Heart left ventricle (tissue), 16 donors: ENCODE measurements around the gene PRKCI. TPM values are rescaled to one million over a fixed set of nuclear protein-coding genes. Genes with fewer than 3 reads are reported as not detected.
"Not testable (repeated sequence)": the region's sequence is repeated elsewhere in the genome, so short reads cannot be mapped to it uniquely, and the experiment has no call there.

ENCODE experiments used
- ATAC-seq, 4 donors: fragments of 200-7000 bp; cut with Tn5 transposase; one replicate each; pipeline ENCODE4 v1.9.1; 2020 to 2022; ENCODE audit warnings: moderate library complexity in 4 of 4, mild to moderate bottlenecking in 3 of 4, moderate number of reproducible peaks in 1 of 4
- DNase-seq, 5 donors: peaks; one replicate each; pipeline ENCODE4 v3.0.0-alpha.2; 2020
- H3K27ac ChIP-seq, 12 donors: fragments of 200-600 bp; sonication (generic) in 4 of 12; one replicate each; pipeline versions ENCODE4 v1.5.0 to v1.8.0; 2016 to 2022; ENCODE audit warnings: mild to moderate bottlenecking in 2 of 12
- H3K27me3 ChIP-seq, 9 donors: fragments of 200-600 bp; sonication (generic) in 2 of 9; one replicate each; pipeline versions ENCODE4 v1.5.1 to v1.8.0; 2016 to 2022; ENCODE audit warnings: mild to moderate bottlenecking in 3 of 9
- H3K36me3 ChIP-seq, 9 donors: fragments of 200-600 bp; sonication (generic) in 2 of 9; one replicate each; pipeline versions ENCODE4 v1.5.0 to v1.8.0; 2018 to 2022; ENCODE audit warnings: mild to moderate bottlenecking in 2 of 9
- H3K4me1 ChIP-seq, 12 donors: fragments of 200-600 bp; sonication (generic) in 4 of 12; one replicate each; pipeline versions ENCODE4 v1.5.0 to v1.8.0; 2016 to 2022; ENCODE audit warnings: mild to moderate bottlenecking in 3 of 12
- H3K4me3 ChIP-seq, 12 donors: fragments of 200-600 bp; sonication (generic) in 4 of 12; one replicate each; pipeline versions ENCODE4 v1.5.0 to v1.8.0; 2017 to 2022; ENCODE audit warnings: mild to moderate bottlenecking in 9 of 12, moderate library complexity in 4 of 12
- H3K9me3 ChIP-seq, 12 donors: fragments of 200-600 bp; sonication (generic) in 4 of 12; one replicate each; pipeline versions ENCODE4 v1.5.0 to v1.8.0; 2016 to 2022; ENCODE audit warnings: mild to moderate bottlenecking in 1 of 12
- POLR2A ChIP-seq, 2 donors: fragments of 450-650 bp; IDR thresholded peaks; one replicate each; pipeline ENCODE4 v1.6.1; 2017; ENCODE audit warnings: antibody characterized with exemption in 2 of 2, mild to moderate bottlenecking in 2 of 2, moderate library complexity in 2 of 2
- WGBS, 4 donors: extraction: QIAGEN DNeasy Blood & Tissue Kit in 2 of 4; methylation state at CpG; one replicate each; pipeline versions ENCODE4 v1.1.5 to v1.1.7; 2013 to 2018; 5-methylcytosine and 5-hydroxymethylcytosine counted together
- intact Hi-C, 10 donors: fragments of 100-400 bp; cut with DNase I; formaldehyde crosslinking; loops; one replicate each; pipeline versions ENCODE4 v1.11.1 to v1.14.2; 2022
- polyA plus RNA-seq, 2 donors: library from polyadenylated mRNA; stranded (reverse); fragments of 200-250 nt; gene quantifications; one replicate each; pipeline ENCODE4 v1.2.3, GENCODE V29; 2013
- total RNA-seq, 9 donors: library from RNA; depleted of rRNA in 2 of 9; stranded (reverse); fragments of >200 nt in 2 of 9; fragmentation: NEBNext Ultra II Directional in 3 of 9; extraction: Animal tissue kit (Norgen Biotek cat#: 25700) in 3 of 9; gene quantifications; one replicate each; pipeline versions ENCODE4 v1.1.0 to v1.2.4, GENCODE V29; 2016 to 2023
- TF ChIP-seq, protein P1 (sequence below), 12 donors: fragments of 200-600 bp; sonication (generic) in 4 of 12; IDR thresholded peaks; one replicate each; pipeline versions ENCODE4 v1.5.0 to v1.8.0; 2018 to 2022; ENCODE audit warnings: antibody characterized with exemption in 12 of 12, mild to moderate bottlenecking in 5 of 12
- donor health status: ischemic (EF 13 %, LVEDD 7.1; RV severe dilation, severe dysfunction).
- donor health status: healthy with polysubstance abuse.
- donor health status: DM: no; HTN: yes; CAD: no.
- donor health status: DM: no; HTN: no; CAD: no.
- donor health status: ischemic (EF 25% LVEDD 6.9; RV normal size, moderate dysfunction).
- donor health status: ischemic (EF 25% LVEDD 5.7; RV mildly dilated, moderate dysfunction).
- donor health status: healthy.
- donor health status: DM: yes; HTN: yes; CAD: no.
- donor health status: ischemic (EF 35%, LVEDD 5.7; RV mildly dilated, moderate dysfunction).
- donor health status: nonischemic (EF 11% LVEDD 7.7; RV severe dilation, severe dysfunction).
- donor health status: DM: yes; HTN: yes; CAD: no.
- donor health status: PGD.
- donor health status: ischemic (EF 29% LVEDD 5.4; RV normal size, mild dysfunction).
- donor health status: nonischemic (EF 23%, LVEDD 6.1; RV moderate dilation, normal function).

Gene PRKCI
- total and polyA plus RNA-seq, 11 donors: 4.5 to 26.9 (median 13.9) TPM

DNA sequence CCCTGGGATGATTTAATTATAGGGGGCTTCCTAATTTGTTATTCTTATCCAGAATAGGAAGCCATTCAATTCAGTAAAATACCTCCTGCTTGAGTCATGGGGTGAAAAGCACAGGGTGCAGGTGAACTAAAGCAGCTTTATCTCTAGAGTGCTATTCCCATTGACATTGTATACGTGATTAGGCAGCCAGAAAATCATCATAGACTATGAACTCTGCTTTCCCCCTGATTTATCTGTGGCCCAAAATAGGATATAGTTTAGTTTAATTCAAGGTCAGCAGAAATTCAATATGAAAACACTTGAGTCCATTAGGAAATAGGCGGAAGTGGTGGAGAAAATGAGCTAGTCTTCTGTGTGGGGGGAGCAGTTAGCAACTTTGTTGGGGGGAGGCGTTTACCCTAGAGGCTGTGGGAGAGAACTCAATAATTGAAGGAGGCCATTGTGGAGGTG lies 18.2 kb upstream of the PRKCI start:
- 55 to 69% (median 63%) methylated on average over 3 of the region's 3 CpGs for WGBS, 4 donors
- DNase-seq (no peak), ATAC-seq (no peak)
- H3K9me3 ChIP-seq: no peaks in the 10 kb centered on the region
- TF ChIP-seq POLR2A (IDR thresholded peaks at IDR 0.05): no peak
- TF ChIP-seq, protein P1, sequence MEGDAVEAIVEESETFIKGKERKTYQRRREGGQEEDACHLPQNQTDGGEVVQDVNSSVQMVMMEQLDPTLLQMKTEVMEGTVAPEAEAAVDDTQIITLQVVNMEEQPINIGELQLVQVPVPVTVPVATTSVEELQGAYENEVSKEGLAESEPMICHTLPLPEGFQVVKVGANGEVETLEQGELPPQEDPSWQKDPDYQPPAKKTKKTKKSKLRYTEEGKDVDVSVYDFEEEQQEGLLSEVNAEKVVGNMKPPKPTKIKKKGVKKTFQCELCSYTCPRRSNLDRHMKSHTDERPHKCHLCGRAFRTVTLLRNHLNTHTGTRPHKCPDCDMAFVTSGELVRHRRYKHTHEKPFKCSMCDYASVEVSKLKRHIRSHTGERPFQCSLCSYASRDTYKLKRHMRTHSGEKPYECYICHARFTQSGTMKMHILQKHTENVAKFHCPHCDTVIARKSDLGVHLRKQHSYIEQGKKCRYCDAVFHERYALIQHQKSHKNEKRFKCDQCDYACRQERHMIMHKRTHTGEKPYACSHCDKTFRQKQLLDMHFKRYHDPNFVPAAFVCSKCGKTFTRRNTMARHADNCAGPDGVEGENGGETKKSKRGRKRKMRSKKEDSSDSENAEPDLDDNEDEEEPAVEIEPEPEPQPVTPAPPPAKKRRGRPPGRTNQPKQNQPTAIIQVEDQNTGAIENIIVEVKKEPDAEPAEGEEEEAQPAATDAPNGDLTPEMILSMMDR (IDR thresholded peaks at IDR 0.05): no peak
- intact Hi-C loops: no loop called here
- no peaks in the 10 kb centered on the region for H3K4me1 ChIP-seq
- H3K27ac ChIP-seq: no peak overlapping the region
- peaks cover 0 to 14% (median 0%) of the 10 kb centered on the region in 9 donors for H3K27me3 ChIP-seq
- H3K4me3 ChIP-seq: no peak overlapping the region
- no peaks in the 10 kb centered on the region for H3K36me3 ChIP-seq

GRCh38 chr3:170204509-170204908 lies 17.7 kb upstream of the PRKCI start:
- H3K27me3 ChIP-seq: peaks cover 0 to 14% (median 0%) of the 10 kb centered on the region in 9 donors
- WGBS, 4 donors: 88 to 91% (median 91%) methylated on average over 10 of the region's 10 CpGs
- H3K4me3 ChIP-seq: no peak overlapping the region
- no peak for ATAC-seq
- no peaks in the 10 kb centered on the region for H3K36me3 ChIP-seq
- TF ChIP-seq, protein P1 (IDR thresholded peaks at IDR 0.05): no peak
- TF ChIP-seq POLR2A (IDR thresholded peaks at IDR 0.05): no peak
- no peak for DNase-seq
- no peaks in the 10 kb centered on the region for H3K9me3 ChIP-seq
- H3K4me1 ChIP-seq: no peaks in the 10 kb centered on the region
- no peak overlapping the region for H3K27ac ChIP-seq
- intact Hi-C loops: no loop called here

DNA sequence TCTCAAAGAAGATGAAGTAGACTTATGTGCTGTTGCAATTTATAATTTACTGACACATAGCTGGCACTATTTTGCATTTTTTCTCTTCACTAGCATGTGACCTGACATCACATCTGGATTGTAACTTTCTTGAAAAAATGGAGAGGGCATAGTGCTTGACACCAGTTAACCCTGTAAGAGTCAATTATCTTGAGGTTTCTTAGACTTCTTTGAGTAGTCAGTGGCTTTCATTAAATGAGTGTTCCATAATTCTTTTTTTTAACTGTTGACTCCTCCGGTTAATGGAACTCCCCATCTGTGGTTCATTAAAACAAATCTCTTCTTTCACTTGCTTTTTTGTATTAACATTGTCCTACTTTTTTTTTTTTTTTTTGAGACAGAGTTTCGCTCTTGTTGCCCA lies 16.9 kb upstream of the PRKCI start:
- DNase-seq (no peak), ATAC-seq (no peak)
- no peaks in the 10 kb centered on the region for H3K4me1 ChIP-seq
- no peaks in the 10 kb centered on the region for H3K9me3 ChIP-seq
- no peaks in the 10 kb centered on the region for H3K36me3 ChIP-seq
- no peak overlapping the region for H3K4me3 ChIP-seq
- 89 to 99% (median 95%) methylated on average over 2 of the region's 2 CpGs for WGBS, 4 donors
- no peak for TF ChIP-seq POLR2A (IDR thresholded peaks at IDR 0.05)
- TF ChIP-seq, protein P1 (IDR thresholded peaks at IDR 0.05): no peak
- H3K27me3 ChIP-seq: peaks cover 0 to 14% (median 0%) of the 10 kb centered on the region in 9 donors
- intact Hi-C loops: no loop called here
- no peak overlapping the region for H3K27ac ChIP-seq

GRCh38 chr3:170206164-170206762 lies 16.0 kb upstream of the PRKCI start:
- H3K36me3 ChIP-seq, H3K4me1 ChIP-seq, intact Hi-C loops, H3K27ac ChIP-seq, ATAC-seq, H3K4me3 ChIP-seq, H3K9me3 ChIP-seq, DNase-seq: not testable (repeated sequence)
- H3K27me3 ChIP-seq: peaks cover 0 to 14% (median 0%) of the 10 kb centered on the region in 9 donors
- WGBS, 4 donors: 91 to 96% (median 94%) methylated on average over 11 of the region's 11 CpGs

DNA sequence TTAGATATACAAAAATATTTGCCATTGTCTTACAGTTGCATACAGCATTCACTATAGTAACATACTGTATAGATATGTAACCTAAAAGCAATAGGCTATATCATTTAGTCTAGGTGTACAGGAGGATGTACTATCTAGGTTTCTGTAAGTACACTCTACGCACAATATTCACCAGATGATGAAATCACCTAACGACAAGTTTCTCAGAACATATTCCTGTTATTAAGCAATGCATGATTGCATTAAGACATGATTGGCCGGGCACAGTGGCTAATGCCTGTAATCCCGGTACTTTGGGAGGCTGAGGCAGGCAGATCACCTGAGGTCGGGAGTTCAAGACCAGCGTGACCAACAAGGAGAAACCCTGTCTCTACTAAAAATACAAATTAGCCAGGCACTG lies 14.5 kb upstream of the PRKCI start:
- no peak for DNase-seq
- Histone ChIP-seq H3K36me3 (no peaks in the 10 kb centered on the region), H3K4me3 (no peak overlapping the region), H3K9me3 (peaks cover 0 to 6% (median 0%) of the 10 kb centered on the region in 12 donors), H3K27me3 (peaks cover 0 to 14% (median 0%) of the 10 kb centered on the region in 9 donors), H3K4me1 (no peaks in the 10 kb centered on the region), H3K27ac (no peak overlapping the region)
- no peak for ATAC-seq
- no peak for TF ChIP-seq POLR2A (IDR thresholded peaks at IDR 0.05)
- TF ChIP-seq, protein P1 (IDR thresholded peaks at IDR 0.05): no peak
- intact Hi-C loops: no loop called here
- 73 to 83% (median 75%) methylated on average over 6 of the region's 6 CpGs for WGBS, 4 donors
